ENCODE data around the gene ETV6.
"Not testable (repeated sequence)": the region's sequence is repeated elsewhere in the genome, so short reads cannot be mapped to it uniquely, and the experiment has no call there.

ETV6 gene

GRCh38 chr12:11649413-11650285 lies at the start of gene ETV6:
TSS of gene ETV6 (plus strand) at chr12:11649674. CDS start at chr12:11650128, 454 bp downstream.
- DNase-seq, result peak; percentile 77 to 88

- DNase-seq, result no peak
These were observed 49.3 kb upstream of the ETV6 start for GRCh38 chr12:11600199-11600598.

GRCh38 chr12:11601647-11602046 lies 47.8 kb upstream of the ETV6 start:
- no peak for DNase-seq

- no peak for DNase-seq
These were observed 42.0 kb upstream of the ETV6 start for GRCh38 chr12:11607313-11608081.

- no peak for DNase-seq
These were observed 40.4 kb upstream of the ETV6 start for GRCh38 chr12:11609045-11609444.

GRCh38 chr12:11615481-11615880 lies 34.0 kb upstream of the ETV6 start:
- no peak for DNase-seq

- no peak for DNase-seq
These were observed 31.4 kb upstream of the ETV6 start for GRCh38 chr12:11618046-11618445.

GRCh38 chr12:11621797-11622423 lies 27.6 kb upstream of the ETV6 start:
- DNase-seq, result peak in 1 of 2 experiments; percentile 12

GRCh38 chr12:11622876-11623281 lies 26.6 kb upstream of the ETV6 start:
- no peak for DNase-seq

- no peak for DNase-seq
These were observed 26.1 kb upstream of the ETV6 start for GRCh38 chr12:11623382-11623781.

GRCh38 chr12:11624116-11624515 lies 25.4 kb upstream of the ETV6 start:
- DNase-seq, result no peak

GRCh38 chr12:11627709-11628108 lies 21.8 kb upstream of the ETV6 start:
- not testable (repeated sequence) for DNase-seq

GRCh38 chr12:11628353-11628752 lies 21.1 kb upstream of the ETV6 start:
- DNase-seq, result no peak

- DNase-seq, result no peak
These were observed 19.3 kb upstream of the ETV6 start for GRCh38 chr12:11630046-11630706.

- no peak for DNase-seq
These were observed 18.2 kb upstream of the ETV6 start for GRCh38 chr12:11631288-11631687.

GRCh38 chr12:11631881-11632280 lies 17.6 kb upstream of the ETV6 start:
- DNase-seq, result not testable (repeated sequence)

- no peak for DNase-seq
These were observed 15.5 kb upstream of the ETV6 start for GRCh38 chr12:11633968-11634367.

- no peak for DNase-seq
These were observed 14.1 kb upstream of the ETV6 start for GRCh38 chr12:11635341-11635740.

GRCh38 chr12:11638315-11638916 lies 11.1 kb upstream of the ETV6 start:
- DNase-seq, result no peak

- DNase-seq, result no peak
These were observed 10.0 kb upstream of the ETV6 start for GRCh38 chr12:11639454-11639853.

GRCh38 chr12:11641522-11641921 lies 8.0 kb upstream of the ETV6 start:
- DNase-seq, result no peak

GRCh38 chr12:11642785-11643184 lies 6.7 kb upstream of the ETV6 start:
- no peak for DNase-seq

GRCh38 chr12:11645391-11645790 lies 4.1 kb upstream of the ETV6 start:
- no peak for DNase-seq

Measured in SW 1271 (cell line).